DOHH2 (cell line): ENCODE results near the gene MED27.

Experiments
- H3F3A ChIP-seq: fragments of 200-600 bp; sonication (generic), shearing (Covaris generic); 2 replicates; pipeline ENCODE4 v1.6.0; 2016; ENCODE audit warnings: antibody characterized with exemption, mild to moderate bottlenecking; ENCODE audit not compliant: control insufficient read depth, insufficient read depth
- H3K27ac ChIP-seq: fragments of 200-600 bp; sonication (generic); 2 replicates; pipeline ENCODE4 v1.5.1; 2014; ENCODE audit warnings: low read depth, mild to moderate bottlenecking, low read length, moderate library complexity
- H3K27me3 ChIP-seq: fragments of 200-600 bp; sonication (generic); 2 replicates; pipeline ENCODE4 v1.6.1; 2014; ENCODE audit warnings: mild to moderate bottlenecking, low read length, mixed read lengths; ENCODE audit not compliant: control insufficient read depth
- H3K36me3 ChIP-seq: fragments of 200-600 bp; sonication (generic); 2 replicates; pipeline ENCODE4 v1.6.1; 2014; ENCODE audit warnings: mild to moderate bottlenecking, low read length, moderate library complexity, mixed read lengths; ENCODE audit not compliant: control insufficient read depth
- H3K4me1 ChIP-seq: fragments of 200-600 bp; sonication (generic); 2 replicates; pipeline ENCODE4 v1.6.1; 2014; ENCODE audit warnings: mild to moderate bottlenecking, low read length, mixed read lengths; ENCODE audit not compliant: control insufficient read depth
- H3K4me2 ChIP-seq: fragments of 200-600 bp; sonication (generic); 2 replicates; pipeline ENCODE4 v1.6.0; 2014; ENCODE audit warnings: mild to moderate bottlenecking, low read length, moderate library complexity
- H3K4me3 ChIP-seq: fragments of 200-600 bp; sonication (generic); 2 replicates; pipeline ENCODE4 v1.5.1; 2014; ENCODE audit warnings: mild to moderate bottlenecking, low read length, mixed read lengths
- H3K79me2 ChIP-seq: fragments of 200-600 bp; sonication (generic); 2 replicates; pipeline ENCODE4 v1.6.1; 2014; ENCODE audit warnings: mild to moderate bottlenecking, low read length, mixed read lengths; ENCODE audit not compliant: control insufficient read depth
- H3K9me2 ChIP-seq: fragments of 200-600 bp; sonication (generic); replicated peaks from 2 replicates; pipeline ENCODE4 v1.6.1; 2014; ENCODE audit warnings: mild to moderate bottlenecking, low read length, mixed read lengths; ENCODE audit not compliant: control insufficient read depth
- H3K9me3 ChIP-seq: fragments of 200-600 bp; sonication (generic); 2 replicates; pipeline ENCODE4 v1.6.1; 2014; ENCODE audit warnings: antibody characterized with exemption, low read length, mixed read lengths; ENCODE audit not compliant: control insufficient read depth, insufficient read depth
- H4K20me1 ChIP-seq: fragments of 200-600 bp; sonication (generic); 2 replicates; pipeline ENCODE4 v1.6.0; 2014; ENCODE audit warnings: low read depth, mild to moderate bottlenecking, antibody characterized with exemption, low read length, moderate library complexity; ENCODE audit not compliant: control insufficient read depth, insufficient read depth
- CTCF ChIP-seq: fragments of 200-600 bp; sonication (generic); IDR thresholded peaks from one replicate; pipeline ENCODE4 v1.5.1; 2014; ENCODE audit warnings: antibody characterized with exemption, mild to moderate bottlenecking, low read depth, low read length; ENCODE audit not compliant: poor library complexity, severe bottlenecking
- EZH2phosphoT487 ChIP-seq: fragments of 200-600 bp; sonication (generic); IDR thresholded peaks from 2 replicates; pipeline ENCODE4 v1.6.1; 2017; ENCODE audit warnings: borderline replicate concordance, mild to moderate bottlenecking, antibody characterized with exemption, low read length, moderate library complexity, mixed read lengths

The MED27 gene

GRCh38 chr9:132042324-132042723, 37.3 kb downstream of the MED27 start:
- Histone ChIP-seq H3K4me1 (no peaks in the 10 kb centered on the region), H3K4me3 (no peak overlapping the region), H3K9me2 (no peaks in the 10 kb centered on the region), H3F3A (no peaks in the 10 kb centered on the region), H4K20me1 (peaks cover 12% of the 10 kb centered on the region), H3K9me3 (no peaks in the 10 kb centered on the region), H3K27me3 (no peaks in the 10 kb centered on the region), H3K79me2 (peaks cover 30% of the 10 kb centered on the region), H3K27ac (no peak overlapping the region), H3K36me3 (no peaks in the 10 kb centered on the region), H3K4me2 (no peak overlapping the region)
- no peak for TF ChIP-seq EZH2phosphoT487
- TF ChIP-seq CTCF, result no peak

GRCh38 chr9:132041798-132042197, 37.9 kb downstream of the MED27 start:
- Histone ChIP-seq H3K79me2 (peaks cover 29% of the 10 kb centered on the region), H3K9me2 (no peaks in the 10 kb centered on the region), H3K4me2 (no peak overlapping the region), H3K4me1 (no peaks in the 10 kb centered on the region), H3F3A (no peaks in the 10 kb centered on the region), H3K27ac (no peak overlapping the region), H3K27me3 (no peaks in the 10 kb centered on the region), H3K36me3 (no peaks in the 10 kb centered on the region), H3K4me3 (no peak overlapping the region), H3K9me3 (no peaks in the 10 kb centered on the region), H4K20me1 (peaks cover 12% of the 10 kb centered on the region)
- TF ChIP-seq EZH2phosphoT487, result no peak
- TF ChIP-seq CTCF, result no peak

- Histone ChIP-seq H3F3A (no peaks in the 10 kb centered on the region), H3K9me3 (no peaks in the 10 kb centered on the region), H3K79me2 (peaks cover 30% of the 10 kb centered on the region), H3K27ac (no peak overlapping the region), H3K4me2 (no peak overlapping the region), H3K4me3 (no peak overlapping the region), H4K20me1 (peaks cover 6% of the 10 kb centered on the region; the same call in 1 of the 2 replicates), H3K9me2 (no peaks in the 10 kb centered on the region), H3K36me3 (no peaks in the 10 kb centered on the region), H3K27me3 (no peaks in the 10 kb centered on the region), H3K4me1 (peaks cover 8% of the 10 kb centered on the region)
- TF ChIP-seq CTCF (no peak), EZH2phosphoT487 (no peak)
Measured at GRCh38 chr9:132040808-132041207, 38.9 kb downstream of the MED27 start.

GRCh38 chr9:132040246-132040645, 39.4 kb downstream of the MED27 start:
- Histone ChIP-seq H3F3A (no peaks in the 10 kb centered on the region), H3K27me3 (no peaks in the 10 kb centered on the region), H3K4me3 (no peak overlapping the region), H3K79me2 (peaks cover 31% of the 10 kb centered on the region), H3K4me2 (no peak overlapping the region), H3K4me1 (peaks cover 14% of the 10 kb centered on the region), H3K36me3 (no peaks in the 10 kb centered on the region), H3K27ac (no peak overlapping the region), H3K9me2 (no peaks in the 10 kb centered on the region), H3K9me3 (no peaks in the 10 kb centered on the region), H4K20me1 (peaks cover 9% of the 10 kb centered on the region)
- no peak for TF ChIP-seq CTCF
- TF ChIP-seq EZH2phosphoT487, result no peak
